ENCODE measurements around the gene NUCKS1. TPM values are rescaled to one million over a fixed set of nuclear protein-coding genes. Genes with fewer than 3 reads are reported as not detected.

NUCKS1 gene
- 99.3 TPM for total RNA-seq

- ATAC-seq = peak; percentile 88
Measured at GRCh38 chr1:205750138-205751035, at the start of gene NUCKS1. Gene NUCKS1, minus strand, starts transcription at chr1:205750182. Its CDS starts 209 bp downstream, at chr1:205749973.

GRCh38 chr1:205798577-205798976 is 48.6 kb upstream of the NUCKS1 start:
- ATAC-seq = peak; percentile 89

GRCh38 chr1:205797168-205797567 is 47.2 kb upstream of the NUCKS1 start:
- no peak for ATAC-seq

- no peak for ATAC-seq
Measured at GRCh38 chr1:205794011-205794730, 44.2 kb upstream of the NUCKS1 start.

GRCh38 chr1:205792961-205793673 is 43.1 kb upstream of the NUCKS1 start:
- ATAC-seq = no peak

- ATAC-seq = no peak
Measured at GRCh38 chr1:205792481-205792881, 42.5 kb upstream of the NUCKS1 start.

- ATAC-seq = peak; percentile 89
Measured at GRCh38 chr1:205791568-205792180, 41.7 kb upstream of the NUCKS1 start.

- no peak for ATAC-seq
Measured at GRCh38 chr1:205787287-205787916, 37.4 kb upstream of the NUCKS1 start.

- no peak for ATAC-seq
Measured at GRCh38 chr1:205786601-205787000, 36.6 kb upstream of the NUCKS1 start.

GRCh38 chr1:205785446-205785845 is 35.5 kb upstream of the NUCKS1 start:
- no peak for ATAC-seq

GRCh38 chr1:205783904-205784303 is 33.9 kb upstream of the NUCKS1 start:
- no peak for ATAC-seq

- no peak for ATAC-seq
Measured at GRCh38 chr1:205783433-205783795, 33.4 kb upstream of the NUCKS1 start.

- no peak for ATAC-seq
Measured at GRCh38 chr1:205782627-205783432, 32.8 kb upstream of the NUCKS1 start.

- ATAC-seq = no peak
Measured at GRCh38 chr1:205780335-205780734, 30.4 kb upstream of the NUCKS1 start.

- ATAC-seq = no peak
Measured at GRCh38 chr1:205777994-205778393, 28.0 kb upstream of the NUCKS1 start.

GRCh38 chr1:205775717-205776056 is 25.7 kb upstream of the NUCKS1 start:
- peak; percentile 48 for ATAC-seq

- ATAC-seq = peak; percentile 88
Measured at GRCh38 chr1:205775015-205775716, 25.2 kb upstream of the NUCKS1 start, which contains the start of gene RAB29. Gene RAB29, minus strand, starts transcription at chr1:205775482. Its CDS starts 526 bp downstream, at chr1:205774956.

- ATAC-seq = peak; percentile 20
Measured at GRCh38 chr1:205774198-205775014, 24.4 kb upstream of the NUCKS1 start.

- ATAC-seq = no peak
Measured at GRCh38 chr1:205772607-205773032, 22.6 kb upstream of the NUCKS1 start.

- ATAC-seq = no peak
Measured at GRCh38 chr1:205770618-205771017, 20.6 kb upstream of the NUCKS1 start.

Data from esophagus mucosa (tissue), 1 donor.